Activated CD8-positive, alpha-beta T cell treated with anti-CD3 and anti-CD28 coated beads, Interleukin-2, amount 10 ng/mL, durations not matched to agents 7 days and 5 days (primary cell): ENCODE results near the gene LIN9. TPM values are rescaled to one million over a fixed set of nuclear protein-coding genes. Genes with fewer than 3 reads are reported as not detected.
A peak's percentile ranks its signal among the peaks of the same experiment; 100 is the strongest.

Source experiments
- ATAC-seq: fragments of 150-1000 bp; cut with Tn5 transposase; one replicate; pipeline ENCODE4 v1.10.0; 2021; ENCODE audit warnings: moderate library complexity
- CTCF ChIA-PET: fragments of 350-600 bp; sonication (Branson Sonifier 250); formaldehyde crosslinking; loops from one replicate; lab custom pipeline; 2021; ENCODE audit warnings: antibody characterized with exemption; lab: Charles Lee
- POLR2A ChIA-PET: fragments of 350-600 bp; sonication (Branson Sonifier 250); formaldehyde crosslinking; loops from one replicate; lab custom pipeline; 2021; ENCODE audit warnings: antibody characterized with exemption; lab: Charles Lee
- DNase-seq: peaks from one replicate; pipeline ENCODE4 v3.0.0-alpha.2; 2020
- H3K27ac Mint-ChIP-seq: one replicate; pipeline ENCODE4 v1.8.0; 2021; ENCODE audit warnings: mild to moderate bottlenecking, mixed read lengths
- H3K27me3 Mint-ChIP-seq: one replicate; pipeline ENCODE4 v1.8.0; 2021; ENCODE audit warnings: low read depth, mixed read lengths
- H3K36me3 Mint-ChIP-seq: one replicate; pipeline ENCODE4 v1.8.0; 2021; ENCODE audit warnings: low read depth, mixed read lengths
- H3K4me1 Mint-ChIP-seq: one replicate; pipeline ENCODE4 v1.8.0; 2021; ENCODE audit warnings: low read depth, mixed read lengths
- H3K4me3 Mint-ChIP-seq: one replicate; pipeline ENCODE4 v1.8.0; 2021; ENCODE audit warnings: mild to moderate bottlenecking, mixed read lengths
- H3K9me3 Mint-ChIP-seq: one replicate; pipeline ENCODE4 v1.8.0; 2022; ENCODE audit warnings: mixed read lengths; ENCODE audit not compliant: insufficient read depth
- total RNA-seq, 2 experiments: library from RNA; stranded (reverse); gene quantifications; one replicate each; pipeline ENCODE4 v1.2.3, GENCODE V29; 2021

LIN9 gene
- total RNA-seq, 2 experiments from 2014 or later = 13.3 to 14.9 TPM

DNA sequence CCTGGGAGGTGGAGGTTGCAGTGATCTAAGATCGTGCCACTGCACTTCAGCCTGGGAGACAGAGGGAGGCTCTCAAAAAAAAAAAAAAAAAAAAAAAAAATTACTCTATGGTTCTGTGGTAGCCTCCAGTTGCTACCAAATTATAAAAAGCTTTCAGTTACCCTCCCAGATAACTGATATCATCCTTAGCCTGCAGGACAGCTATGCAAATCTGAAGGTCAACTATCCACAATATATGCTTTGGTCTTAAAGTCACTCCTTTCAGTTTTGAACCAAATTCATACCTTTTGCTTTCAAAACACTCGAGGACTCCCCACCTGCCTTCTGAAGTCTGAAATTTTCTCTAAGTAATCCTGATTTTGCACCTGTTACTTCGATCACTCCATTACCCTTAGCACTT lies 82.4 kb downstream of the LIN9 start:
- no peak overlapping the region for H3K27ac Mint-ChIP-seq
- ChIA-PET POLR2A (no interaction called here), CTCF (interaction anchor here (1.0 to 2.2 kb wide), 3 partner anchors 29 to 107 kb away, joined by 3 to 8 read pairs (median 8); no protein-coding TSS in a partner anchor)
- no peaks in the 10 kb centered on the region for H3K9me3 Mint-ChIP-seq
- ATAC-seq = no peak
- DNase-seq = no peak
- H3K27me3 Mint-ChIP-seq = peaks cover 15% of the 10 kb centered on the region
- no peak overlapping the region for H3K4me3 Mint-ChIP-seq
- H3K36me3 Mint-ChIP-seq = peaks cover 17% of the 10 kb centered on the region
- peaks cover 6% of the 10 kb centered on the region for H3K4me1 Mint-ChIP-seq

DNA sequence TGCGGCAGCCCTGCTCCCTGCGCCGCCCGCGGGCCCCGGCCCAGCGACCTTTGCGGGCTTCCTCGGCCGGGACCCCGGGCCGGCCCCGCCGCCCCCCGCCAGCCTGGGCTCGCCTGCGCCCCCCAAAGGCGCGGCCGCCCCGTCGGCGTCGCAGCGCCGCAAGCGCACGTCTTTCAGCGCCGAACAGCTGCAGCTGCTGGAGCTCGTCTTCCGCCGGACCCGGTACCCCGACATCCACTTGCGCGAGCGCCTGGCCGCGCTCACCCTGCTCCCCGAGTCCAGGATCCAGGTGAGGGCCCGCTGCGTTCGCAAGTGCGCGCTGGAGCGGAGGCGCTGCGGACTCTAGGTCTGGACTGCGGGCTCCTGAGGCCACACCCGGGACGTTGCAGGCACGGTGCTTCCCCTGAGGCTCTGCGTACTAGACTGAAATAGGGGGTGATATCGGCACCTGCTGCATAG lies 85.1 kb downstream of the LIN9 start:
- H3K9me3 Mint-ChIP-seq = no peaks in the 10 kb centered on the region
- peak overlapping the region; percentile 77 for H3K4me3 Mint-ChIP-seq
- CTCF ChIA-PET = interaction anchor here (1.4 to 1.8 kb wide), 3 partner anchors 99 to 159 kb away, joined by 4 to 9 read pairs (median 7); no protein-coding TSS in a partner anchor

DNA sequence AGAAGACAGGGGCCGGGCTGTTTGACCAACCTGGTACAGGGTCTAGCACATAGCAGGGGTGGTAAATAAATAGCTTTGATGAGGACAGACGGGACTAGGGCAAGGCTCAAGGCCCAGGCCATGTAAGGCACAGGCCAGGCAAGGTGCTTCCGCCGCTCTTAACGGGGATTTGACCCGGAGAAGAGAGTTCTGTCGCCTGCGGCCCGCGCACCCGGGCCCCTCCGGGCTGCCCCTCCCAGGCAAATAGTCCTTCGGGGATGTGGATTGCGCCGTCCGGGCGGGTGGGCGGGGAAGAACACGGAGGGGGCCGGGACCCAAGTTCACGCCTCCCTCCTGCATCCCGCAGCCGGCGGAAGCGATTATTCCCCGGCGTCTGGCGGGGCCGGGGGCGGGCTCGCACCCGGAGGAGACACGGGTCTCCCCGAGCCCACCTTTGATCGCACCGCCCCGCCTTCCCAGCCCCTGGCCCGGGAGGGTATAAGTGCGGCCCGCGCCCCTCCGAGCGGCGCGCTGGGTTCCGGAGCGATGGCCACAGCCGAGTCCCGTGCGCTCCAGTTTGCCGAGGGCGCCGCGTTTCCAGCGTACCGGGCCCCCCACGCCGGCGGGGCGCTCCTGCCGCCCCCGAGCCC lies 85.7 kb downstream of the LIN9 start, which contains the start of gene MIXL1:
TSS of gene MIXL1 (plus strand) at position 508 of the 629 bp plus-strand sequence. CDS start at position 526, 18 bp downstream.
- Mint-ChIP-seq H3K4me1 (peaks cover 6% of the 10 kb centered on the region), H3K36me3 (peaks cover 7% of the 10 kb centered on the region), H3K9me3 (no peaks in the 10 kb centered on the region), H3K4me3 (peak within 1 kb of the TSS; percentile 77), H3K27me3 (peaks cover 23% of the 10 kb centered on the region), H3K27ac (no peak within 1 kb of the TSS)
- ChIA-PET CTCF (interaction anchor here (1.4 to 1.8 kb wide), 4 partner anchors 98 to 158 kb away, joined by 4 to 9 read pairs (median 6); no protein-coding TSS in a partner anchor), POLR2A (interaction anchor here (0.7 kb wide), 1 partner anchor 403 kb away, joined by 3 read pairs; no protein-coding TSS in a partner anchor)
- DNase-seq (no peak), ATAC-seq (peak; percentile 64)

More for the DNA sequence above, 85.1 kb downstream of the LIN9 start:
- DNase-seq = peak; percentile 43
- Mint-ChIP-seq H3K27ac (no peak overlapping the region), H3K36me3 (peaks cover 7% of the 10 kb centered on the region), H3K27me3 (peaks cover 23% of the 10 kb centered on the region), H3K4me1 (peaks cover 6% of the 10 kb centered on the region)
- ATAC-seq = peak; percentile 75
- POLR2A ChIA-PET = interaction anchor here (0.7 kb wide), 1 partner anchor 403 kb away, joined by 3 read pairs; no protein-coding TSS in a partner anchor

DNA sequence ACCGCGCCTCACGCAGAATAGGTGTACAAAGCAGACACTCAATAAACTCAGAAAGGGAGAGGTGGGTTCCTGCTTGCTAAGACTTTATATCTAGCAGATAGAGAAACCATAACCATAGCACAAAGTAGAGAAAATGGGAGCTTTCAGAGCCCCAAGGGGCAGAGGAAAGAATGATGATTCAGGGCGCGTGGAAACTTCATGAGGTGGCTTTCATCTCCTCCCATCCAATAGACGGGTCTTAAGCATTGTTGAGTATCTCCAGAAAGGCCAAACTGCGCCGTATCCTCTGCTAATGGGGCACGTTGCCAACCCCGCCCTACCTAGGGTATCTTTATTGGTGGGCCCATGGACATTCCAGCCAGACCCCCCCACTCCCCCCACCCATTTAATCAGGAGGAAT lies 86.3 kb downstream of the LIN9 start:
- H3K4me3 Mint-ChIP-seq = no peak overlapping the region
- H3K27me3 Mint-ChIP-seq = peaks cover 23% of the 10 kb centered on the region
- no peak for DNase-seq
- no peak overlapping the region for H3K27ac Mint-ChIP-seq
- peaks cover 5% of the 10 kb centered on the region for H3K36me3 Mint-ChIP-seq
- ChIA-PET CTCF (interaction anchor here (1.4 kb wide), 2 partner anchors 98 to 158 kb away, joined by 4 read pairs; no protein-coding TSS in a partner anchor), POLR2A (no interaction called here)
- H3K9me3 Mint-ChIP-seq = no peaks in the 10 kb centered on the region
- H3K4me1 Mint-ChIP-seq = peaks cover 6% of the 10 kb centered on the region
- ATAC-seq = no peak

DNA sequence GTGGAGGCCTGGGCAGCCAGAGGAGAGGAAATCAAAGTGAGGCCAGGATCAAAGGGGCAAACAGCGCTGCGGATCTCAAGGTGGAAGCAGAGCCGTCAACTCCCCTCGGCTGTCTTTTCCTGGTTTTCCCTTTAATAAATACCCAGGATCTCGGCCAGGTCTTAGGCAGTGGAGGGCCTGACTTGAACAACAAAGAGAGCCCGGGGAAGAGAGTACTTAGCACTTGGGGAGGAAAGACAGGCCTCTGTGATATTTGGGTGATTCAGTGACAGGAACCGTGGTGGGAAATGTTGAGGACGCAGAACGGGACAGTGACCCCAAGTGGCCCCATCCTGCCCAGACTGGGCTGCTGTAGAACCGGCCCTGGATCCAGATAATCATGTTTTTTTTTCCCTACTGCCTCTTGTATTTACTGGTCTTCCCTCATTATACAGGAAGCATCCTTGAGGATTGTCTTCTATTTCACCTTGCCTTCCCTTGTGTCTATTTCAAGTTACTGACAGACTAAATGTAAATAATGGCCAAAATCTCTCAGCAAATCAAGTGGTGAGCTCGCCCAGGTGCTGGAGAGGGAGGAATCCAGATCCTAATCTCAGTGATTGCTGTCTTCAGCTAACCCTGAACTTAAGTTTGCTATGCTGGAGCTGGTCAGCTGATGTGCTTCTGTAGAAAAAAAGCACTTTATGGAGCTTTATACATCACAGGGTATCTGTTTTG lies 88.3 kb downstream of the LIN9 start:
- ChIA-PET POLR2A (no interaction called here), CTCF (no interaction called here)
- H3K27ac Mint-ChIP-seq = no peak overlapping the region

DNA sequence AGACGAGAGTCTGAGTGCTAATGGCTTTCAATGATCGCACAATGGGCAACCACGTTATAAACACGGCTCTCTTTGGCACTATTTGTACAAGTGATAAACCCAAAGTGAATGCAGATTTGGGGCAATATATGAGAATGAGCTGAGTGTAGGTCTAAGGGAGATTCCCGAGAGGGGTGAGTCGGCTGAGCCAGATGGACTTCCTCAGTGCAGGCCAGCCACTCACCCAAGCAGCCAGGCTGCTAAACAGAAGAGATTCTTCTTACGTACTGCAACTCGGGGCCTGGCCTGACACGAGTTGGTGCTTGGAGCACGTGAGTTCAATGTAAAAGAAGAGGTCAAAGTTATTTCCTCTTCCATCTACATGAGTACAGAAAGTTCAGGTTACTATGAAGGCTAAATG lies 91.7 kb downstream of the LIN9 start:
- no peaks in the 10 kb centered on the region for H3K9me3 Mint-ChIP-seq
- H3K4me3 Mint-ChIP-seq = no peak overlapping the region
- no peaks in the 10 kb centered on the region for H3K36me3 Mint-ChIP-seq
- ChIA-PET CTCF (no interaction called here), POLR2A (no interaction called here)
- no peak overlapping the region for H3K27ac Mint-ChIP-seq
- DNase-seq (no peak), ATAC-seq (no peak)
- H3K27me3 Mint-ChIP-seq = peaks cover 16% of the 10 kb centered on the region
- no peaks in the 10 kb centered on the region for H3K4me1 Mint-ChIP-seq

More for the DNA sequence above, 88.3 kb downstream of the LIN9 start:
- Mint-ChIP-seq H3K4me3 (no peak overlapping the region), H3K9me3 (no peaks in the 10 kb centered on the region), H3K4me1 (peaks cover 6% of the 10 kb centered on the region), H3K36me3 (peaks cover under 1% of the 10 kb centered on the region), H3K27me3 (peaks cover 21% of the 10 kb centered on the region)
- ATAC-seq = no peak
- no peak for DNase-seq

DNA sequence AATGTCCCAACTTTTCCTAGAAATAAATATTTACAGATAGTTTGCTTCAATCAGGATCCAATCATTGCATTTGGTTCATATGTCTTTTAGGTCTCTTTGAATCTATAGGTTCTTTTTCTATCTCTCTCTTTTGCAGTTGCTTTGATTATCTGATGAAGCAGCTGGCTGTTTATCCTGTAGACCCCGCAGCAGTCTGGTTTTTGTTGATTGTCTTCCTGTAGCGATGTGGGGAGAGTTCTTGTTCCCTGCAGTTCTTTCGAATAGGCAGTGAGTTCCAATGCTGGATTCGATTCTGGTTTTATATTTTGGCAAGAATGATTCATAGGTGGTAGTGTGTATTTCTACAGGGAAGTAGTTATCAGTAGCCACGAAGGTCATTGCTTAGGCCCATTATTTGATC lies 92.9 kb downstream of the LIN9 start:
- ATAC-seq (no peak), DNase-seq (no peak)
- no peaks in the 10 kb centered on the region for H3K9me3 Mint-ChIP-seq
- H3K27me3 Mint-ChIP-seq = peaks cover 10% of the 10 kb centered on the region
- POLR2A ChIA-PET = no interaction called here
- CTCF ChIA-PET = no interaction called here
- no peaks in the 10 kb centered on the region for H3K36me3 Mint-ChIP-seq
- H3K4me3 Mint-ChIP-seq = no peak overlapping the region
- H3K4me1 Mint-ChIP-seq = no peaks in the 10 kb centered on the region
- H3K27ac Mint-ChIP-seq = no peak overlapping the region

DNA sequence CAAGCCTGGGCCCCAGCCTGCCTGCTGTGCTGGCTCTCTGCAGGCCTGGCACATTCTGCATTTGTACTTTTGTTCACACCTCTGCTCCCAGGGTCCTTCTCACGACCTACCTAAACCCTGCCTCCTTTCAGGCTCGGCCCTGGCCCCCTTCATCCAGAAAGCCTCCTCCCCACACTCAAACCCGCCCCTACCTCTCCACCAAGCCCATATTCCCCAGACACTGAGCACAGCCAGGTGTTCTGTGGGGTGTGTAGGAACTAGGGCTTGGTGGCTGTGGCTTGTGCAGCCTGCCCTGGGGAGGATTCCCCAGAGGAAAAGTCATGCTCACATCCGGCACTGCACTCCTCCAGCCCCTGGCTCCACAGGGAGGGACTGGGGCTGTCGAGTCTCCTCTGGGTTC lies 93.7 kb downstream of the LIN9 start:
- ATAC-seq (no peak), DNase-seq (no peak)
- no peak overlapping the region for H3K4me3 Mint-ChIP-seq
- peaks cover 7% of the 10 kb centered on the region for H3K27me3 Mint-ChIP-seq
- no peak overlapping the region for H3K27ac Mint-ChIP-seq
- H3K9me3 Mint-ChIP-seq = no peaks in the 10 kb centered on the region
- no peaks in the 10 kb centered on the region for H3K36me3 Mint-ChIP-seq
- ChIA-PET CTCF (no interaction called here), POLR2A (no interaction called here)
- H3K4me1 Mint-ChIP-seq = no peaks in the 10 kb centered on the region

DNA sequence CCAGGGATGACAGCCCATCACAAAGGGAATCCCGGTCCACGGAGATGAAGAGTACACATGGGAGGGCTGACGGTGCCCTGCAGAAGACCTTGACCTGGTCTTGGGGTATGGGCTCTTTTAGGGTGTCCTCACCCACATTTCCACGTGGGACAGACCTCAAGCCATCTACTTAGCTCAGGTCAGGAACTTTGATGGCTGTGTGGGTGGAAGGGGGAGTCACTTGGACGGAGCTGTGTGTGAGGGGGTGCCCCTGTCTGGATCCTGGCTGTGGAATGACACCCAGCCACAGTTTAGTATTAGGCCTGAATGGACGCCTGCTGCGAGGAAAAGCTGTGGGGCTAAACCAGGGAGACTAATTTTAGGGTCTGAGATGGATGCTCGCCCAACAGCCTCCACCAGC lies 96.4 kb downstream of the LIN9 start:
- ATAC-seq (no peak), DNase-seq (no peak)
- ChIA-PET CTCF (no interaction called here), POLR2A (no interaction called here)
- no peaks in the 10 kb centered on the region for H3K4me1 Mint-ChIP-seq
- H3K9me3 Mint-ChIP-seq = no peaks in the 10 kb centered on the region
- no peak overlapping the region for H3K4me3 Mint-ChIP-seq
- no peaks in the 10 kb centered on the region for H3K36me3 Mint-ChIP-seq
- H3K27me3 Mint-ChIP-seq = peaks cover 4% of the 10 kb centered on the region
- H3K27ac Mint-ChIP-seq = no peak overlapping the region

DNA sequence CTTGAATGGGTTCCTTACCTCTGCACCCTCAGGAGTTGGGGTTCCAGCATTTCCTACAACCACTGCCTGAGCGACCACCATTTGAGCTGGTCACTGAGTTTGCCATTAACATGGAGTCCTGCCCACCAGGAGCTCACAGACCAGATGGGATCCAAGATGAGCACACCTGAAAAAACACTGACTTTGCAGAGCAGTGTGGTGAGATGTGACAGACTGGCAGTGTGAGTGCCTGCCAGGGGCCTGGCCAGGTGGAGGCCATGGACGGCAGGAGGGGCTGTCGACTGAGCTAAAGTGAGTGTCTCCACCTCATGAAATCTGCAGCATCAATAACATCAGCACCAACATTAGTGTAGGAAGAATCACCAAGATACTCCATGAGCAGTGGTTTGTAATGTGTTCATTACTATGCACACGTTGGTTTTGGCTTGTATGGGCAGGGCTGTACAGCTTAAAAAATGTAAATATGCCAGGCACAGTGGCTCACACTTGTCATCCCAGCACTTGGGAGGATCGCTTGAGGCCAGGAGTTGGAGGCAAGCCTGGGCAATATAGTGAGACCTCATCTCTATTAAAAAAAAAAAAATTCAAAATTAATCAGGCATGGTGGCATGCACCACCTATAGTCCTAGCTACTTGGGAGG lies 97.7 kb downstream of the LIN9 start:
- Mint-ChIP-seq H3K27me3 (peaks cover 4% of the 10 kb centered on the region), H3K27ac (no peak overlapping the region), H3K4me3 (no peak overlapping the region), H3K4me1 (no peaks in the 10 kb centered on the region), H3K36me3 (no peaks in the 10 kb centered on the region), H3K9me3 (no peaks in the 10 kb centered on the region)
- POLR2A ChIA-PET = no interaction called here
- no peak for DNase-seq
- ATAC-seq = no peak
- CTCF ChIA-PET = interaction anchor here (0.9 to 1.4 kb wide), 4 partner anchors 12 to 122 kb away, joined by 4 to 9 read pairs (median 4); no protein-coding TSS in a partner anchor

DNA sequence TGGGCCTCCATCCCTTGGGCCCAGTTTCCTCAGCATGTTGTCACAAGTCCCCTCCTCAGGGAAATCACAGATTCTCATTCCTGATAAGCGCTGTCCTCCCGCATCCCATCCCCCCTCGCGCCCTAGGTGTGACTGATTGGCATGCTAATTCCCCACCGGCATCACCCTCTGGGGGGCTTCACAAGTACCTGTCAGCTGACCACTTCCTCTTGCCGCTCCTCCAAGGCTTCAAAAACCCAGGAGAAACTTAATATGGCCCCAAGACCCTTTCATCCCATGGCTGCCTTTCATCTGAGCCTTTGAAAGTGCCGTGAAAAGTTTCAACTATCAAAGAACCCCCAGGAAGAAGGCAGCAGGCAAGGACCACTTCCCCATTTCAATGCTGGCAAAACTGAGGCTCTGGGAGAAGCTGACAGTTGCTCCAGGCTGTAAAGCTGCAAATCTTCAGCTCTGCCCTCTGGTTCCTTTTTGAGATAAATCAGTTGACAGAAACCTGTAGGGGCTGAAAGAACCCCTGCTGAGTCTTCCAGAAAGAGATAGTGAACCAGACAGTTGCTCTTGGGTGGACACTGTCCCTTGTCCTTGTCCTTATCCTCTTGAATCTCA lies 98.3 kb downstream of the LIN9 start:
- Mint-ChIP-seq H3K4me3 (no peak overlapping the region), H3K9me3 (no peaks in the 10 kb centered on the region), H3K27me3 (no peaks in the 10 kb centered on the region), H3K4me1 (no peaks in the 10 kb centered on the region), H3K36me3 (no peaks in the 10 kb centered on the region), H3K27ac (no peak overlapping the region)
- ChIA-PET POLR2A (no interaction called here), CTCF (interaction anchor here (1.1 to 1.4 kb wide), 4 partner anchors 12 to 122 kb away, joined by 4 to 9 read pairs (median 4); no protein-coding TSS in a partner anchor)
- no peak for DNase-seq
- ATAC-seq = no peak
